A549 (cell line): Measurements from ENCODE around the gene APCDD1.

Experiments
- CBX2 ChIP-seq: fragments of 200-600 bp; sonication (generic); IDR thresholded peaks from 2 replicates; pipeline ENCODE4 v1.6.1; 2016; ENCODE audit warnings: low read depth, mild to moderate bottlenecking, borderline replicate concordance
- CEBPB ChIP-seq, 2 experiments: fragments of >200 bp in 1 of 2; sonication (Bioruptor Twin) in 1 of 2; formaldehyde crosslinking in 1 of 2; IDR thresholded peaks; 2 replicates each; pipeline ENCODE4 v1.6.1; 2012 to 2016
- CTCF ChIP-seq: fragments of >200 bp; sonication (Bioruptor Twin); formaldehyde crosslinking; IDR thresholded peaks from 3 replicates; pipeline ENCODE4 v1.5.1; 2016
- EP300 ChIP-seq, 2 experiments: fragments of >200 bp; sonication (Bioruptor Twin); formaldehyde crosslinking; IDR thresholded peaks; 2 replicates in 1 of 2; 3 replicates in 1 of 2; pipeline ENCODE4 v1.6.1; 2016 to 2017
- NPAS2 ChIP-seq: fragments of 250-450 bp; sonication (Bioruptor Pico); IDR thresholded peaks from 2 replicates; pipeline ENCODE4 v1.8.0; 2022; ENCODE audit warnings: mild to moderate bottlenecking, moderate library complexity, borderline replicate concordance
- NR3C1 ChIP-seq: fragments of >200 bp; sonication (Bioruptor Twin); formaldehyde crosslinking; IDR thresholded peaks from 3 replicates; pipeline ENCODE4 v1.6.1; 2017
- POLR2A ChIP-seq: IDR thresholded peaks from 2 replicates; pipeline ENCODE4 v1.6.1; 2012; ENCODE audit warnings: mild to moderate bottlenecking, low read length
- POLR2AphosphoS2 ChIP-seq: conservative IDR thresholded peaks from 2 replicates; pipeline ENCODE4 v1.6.1; 2012; ENCODE audit warnings: low read length, improper control_type of control experiment, inconsistent platforms
- USF2 ChIP-seq: fragments of 450-650 bp; IDR thresholded peaks from 2 replicates; pipeline ENCODE4 v1.6.1; 2014; ENCODE audit warnings: antibody characterized with exemption
- ZNF302 ChIP-seq: fragments of 250-450 bp; sonication (Bioruptor Pico); IDR thresholded peaks from 2 replicates; pipeline ENCODE4 v1.9.0; 2021; ENCODE audit warnings: inconsistent platforms, mild to moderate bottlenecking, moderate library complexity
- TF ChIP-seq, protein P1 (sequence below): fragments of 150-350 bp; IDR thresholded peaks from 2 replicates; pipeline ENCODE4 v1.6.1; 2014; ENCODE audit warnings: low read depth, mild to moderate bottlenecking, low read length
- TF ChIP-seq, protein P2 (sequence below): IDR thresholded peaks from 2 replicates; pipeline ENCODE4 v1.6.1; 2012

DNA sequence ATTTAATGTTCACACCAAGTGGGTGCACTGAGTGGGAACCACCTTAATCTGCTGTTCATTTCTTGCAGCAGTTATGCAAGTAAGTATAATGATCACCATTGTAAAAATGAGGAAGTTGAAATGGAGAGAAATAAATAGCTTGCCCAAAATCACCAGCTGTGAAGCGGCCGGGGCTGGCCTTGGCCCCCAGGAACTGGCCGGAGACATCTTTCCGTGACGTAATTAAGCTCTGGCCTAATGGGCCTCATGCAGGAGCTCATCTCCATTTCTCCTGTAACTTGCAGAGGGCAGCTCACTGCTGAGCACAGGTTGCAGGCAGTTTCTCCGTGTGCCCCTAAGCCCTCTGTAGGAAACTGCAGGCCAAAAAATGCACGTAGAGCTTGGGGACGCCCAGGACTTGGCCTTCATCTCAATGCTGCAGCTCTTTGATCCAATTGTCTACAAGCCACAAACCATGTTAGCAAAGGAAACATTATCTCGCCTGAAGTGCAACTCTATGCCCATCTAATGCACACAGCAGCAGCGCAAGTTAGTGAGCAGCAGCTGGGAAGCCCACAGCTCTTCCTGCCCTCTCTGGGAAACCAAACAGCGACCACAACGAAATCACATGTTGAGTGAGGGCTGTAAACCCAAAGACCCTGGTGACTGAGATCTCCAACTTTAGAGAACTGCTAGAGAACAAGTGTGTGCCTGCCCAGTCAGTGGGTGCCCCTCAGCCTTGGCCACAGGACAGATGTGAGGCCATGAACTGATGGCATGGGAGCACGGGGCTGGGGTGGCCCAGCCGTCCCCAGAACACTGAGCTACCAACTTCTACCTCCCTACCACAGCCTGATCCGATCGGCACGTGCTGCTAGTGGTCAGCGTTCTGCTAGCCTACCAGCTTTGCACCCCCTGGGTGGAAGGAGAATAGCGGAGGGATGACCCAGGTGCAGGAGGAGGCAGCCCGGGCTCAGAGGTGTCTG lies 28.8 kb downstream of the APCDD1 start:
- TF ChIP-seq, protein P1, sequence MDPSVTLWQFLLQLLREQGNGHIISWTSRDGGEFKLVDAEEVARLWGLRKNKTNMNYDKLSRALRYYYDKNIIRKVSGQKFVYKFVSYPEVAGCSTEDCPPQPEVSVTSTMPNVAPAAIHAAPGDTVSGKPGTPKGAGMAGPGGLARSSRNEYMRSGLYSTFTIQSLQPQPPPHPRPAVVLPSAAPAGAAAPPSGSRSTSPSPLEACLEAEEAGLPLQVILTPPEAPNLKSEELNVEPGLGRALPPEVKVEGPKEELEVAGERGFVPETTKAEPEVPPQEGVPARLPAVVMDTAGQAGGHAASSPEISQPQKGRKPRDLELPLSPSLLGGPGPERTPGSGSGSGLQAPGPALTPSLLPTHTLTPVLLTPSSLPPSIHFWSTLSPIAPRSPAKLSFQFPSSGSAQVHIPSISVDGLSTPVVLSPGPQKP, result no peak
- TF ChIP-seq CTCF (no peak), POLR2A (no peak), ZNF302 (CRISPR knock-in tag) (no peak), NR3C1 (no peak), CEBPB (IDR thresholded peaks at IDR 0.05) (no peak), CBX2 (no peak), EP300 (IDR thresholded peaks at IDR 0.05) (no peak), USF2 (no peak), POLR2AphosphoS2 (no peak), NPAS2 (CRISPR knock-in tag) (no peak)
- TF ChIP-seq, protein P2, sequence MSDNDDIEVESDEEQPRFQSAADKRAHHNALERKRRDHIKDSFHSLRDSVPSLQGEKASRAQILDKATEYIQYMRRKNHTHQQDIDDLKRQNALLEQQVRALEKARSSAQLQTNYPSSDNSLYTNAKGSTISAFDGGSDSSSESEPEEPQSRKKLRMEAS, result no peak
